Subcutaneous abdominal adipose tissue (tissue), 5 donors: ENCODE data around the gene CMPK1.

Experiments used
- H3K27ac ChIP-seq: one replicate; pipeline ENCODE4 v1.7.0; 2013; ENCODE audit warnings: low read depth, mild to moderate bottlenecking, inconsistent platforms, low read length, moderate library complexity
- H3K27me3 ChIP-seq, 5 donors: one replicate each; pipeline ENCODE4 v1.7.0; 2013; ENCODE audit warnings: low read length in 5 of 5, inconsistent platforms in 1 of 5; ENCODE audit not compliant: control insufficient read depth in 5 of 5, insufficient read depth in 4 of 5
- H3K36me3 ChIP-seq, 5 donors: one replicate each; pipeline ENCODE4 v1.7.0; 2013; ENCODE audit warnings: low read length in 5 of 5; ENCODE audit not compliant: control insufficient read depth in 5 of 5, insufficient read depth in 5 of 5
- H3K4me1 ChIP-seq, 5 donors: one replicate each; pipeline ENCODE4 v1.7.0; 2013; ENCODE audit warnings: low read length in 5 of 5, mild to moderate bottlenecking in 3 of 5, moderate library complexity in 1 of 5; ENCODE audit not compliant: control insufficient read depth in 5 of 5, insufficient read depth in 5 of 5
- H3K4me3 ChIP-seq, 5 donors: one replicate each; pipeline ENCODE4 v1.7.0; 2013; ENCODE audit warnings: low read length in 5 of 5, low read depth in 1 of 5
- H3K9ac ChIP-seq, 5 donors: one replicate each; pipeline ENCODE4 v1.7.0; 2013; ENCODE audit warnings: low read length in 5 of 5, mild to moderate bottlenecking in 4 of 5, moderate library complexity in 3 of 5
- H3K9me3 ChIP-seq, 5 donors: one replicate each; pipeline ENCODE4 v1.7.0; 2013; ENCODE audit warnings: low read length in 5 of 5; ENCODE audit not compliant: control insufficient read depth in 5 of 5
- donor health status: healthy.
- donor health status: healthy.
- donor health status: healthy.
- donor health status: healthy.
- donor health status: healthy.

The CMPK1 gene

GRCh38 chr1:47367651-47368050 lies 34.1 kb downstream of the CMPK1 start:
- no peaks in the 10 kb centered on the region for H3K9me3 ChIP-seq
- H3K36me3 ChIP-seq, result peaks cover 14 to 32% (median 23%) of the 10 kb centered on the region in 5 donors
- H3K27ac ChIP-seq, result no peak overlapping the region
- H3K9ac ChIP-seq, result no peak overlapping the region
- no peaks in the 10 kb centered on the region for H3K27me3 ChIP-seq
- H3K4me1 ChIP-seq, result no peaks in the 10 kb centered on the region
- no peak overlapping the region for H3K4me3 ChIP-seq

DNA sequence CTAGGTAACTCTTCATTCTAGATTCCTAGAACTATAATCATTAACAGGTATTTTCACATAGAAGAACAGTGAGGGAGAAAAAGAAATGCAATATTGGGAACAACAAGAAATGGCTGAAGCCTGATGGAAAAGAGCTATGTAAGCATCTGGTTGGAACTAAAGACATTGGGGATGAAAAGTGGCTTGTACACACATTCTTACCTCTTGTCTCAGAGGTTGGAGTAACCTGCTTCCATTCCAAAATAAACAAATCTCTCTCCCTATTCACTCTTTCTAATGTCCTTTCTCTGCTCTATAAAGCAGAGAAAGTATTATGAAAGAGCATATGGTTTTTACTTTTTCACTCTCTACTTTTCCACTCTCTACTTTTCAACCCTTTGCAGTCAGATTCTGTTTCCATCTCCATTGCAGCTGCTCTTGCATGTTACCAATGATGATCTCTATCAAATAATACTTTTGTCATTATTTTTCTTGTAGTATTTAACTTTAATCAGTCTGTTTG lies 37.5 kb downstream of the CMPK1 start:
- Histone ChIP-seq H3K9me3 (no peaks in the 10 kb centered on the region), H3K36me3 (peaks cover 34 to 61% (median 41%) of the 10 kb centered on the region in 5 donors), H3K4me3 (no peak overlapping the region), H3K9ac (no peak overlapping the region), H3K27ac (no peak overlapping the region), H3K27me3 (no peaks in the 10 kb centered on the region), H3K4me1 (no peaks in the 10 kb centered on the region)

- Histone ChIP-seq H3K27ac (no peak overlapping the region), H3K36me3 (peaks cover 30 to 50% (median 38%) of the 10 kb centered on the region in 5 donors), H3K27me3 (no peaks in the 10 kb centered on the region)
Measured at GRCh38 chr1:47374501-47374900, 40.9 kb downstream of the CMPK1 start.

GRCh38 chr1:47378147-47378546 lies 44.6 kb downstream of the CMPK1 start:
- no peaks in the 10 kb centered on the region for H3K9me3 ChIP-seq
- peaks cover 28 to 40% (median 37%) of the 10 kb centered on the region in 5 donors for H3K36me3 ChIP-seq
- peaks cover 0 to 14% (median 3%) of the 10 kb centered on the region in 5 donors for H3K4me1 ChIP-seq
- no peak overlapping the region for H3K4me3 ChIP-seq
- H3K9ac ChIP-seq, result no peak overlapping the region
- H3K27ac ChIP-seq, result no peak overlapping the region
- no peaks in the 10 kb centered on the region for H3K27me3 ChIP-seq

More at GRCh38 chr1:47374501-47374900, 40.9 kb downstream of the CMPK1 start:
- Histone ChIP-seq H3K9me3 (no peaks in the 10 kb centered on the region), H3K4me3 (no peak overlapping the region), H3K4me1 (peaks cover 0 to 11% (median 2%) of the 10 kb centered on the region in 5 donors), H3K9ac (no peak overlapping the region)

- Histone ChIP-seq H3K4me3 (no peak overlapping the region), H3K4me1 (peaks cover 0 to 14% (median 3%) of the 10 kb centered on the region in 5 donors), H3K27me3 (no peaks in the 10 kb centered on the region), H3K27ac (no peak overlapping the region), H3K36me3 (peaks cover 11 to 30% (median 18%) of the 10 kb centered on the region in 5 donors), H3K9ac (no peak overlapping the region), H3K9me3 (no peaks in the 10 kb centered on the region)
Measured at GRCh38 chr1:47380699-47381098, 47.1 kb downstream of the CMPK1 start.

- Histone ChIP-seq H3K27ac (no peak overlapping the region), H3K36me3 (peaks cover 8 to 26% (median 15%) of the 10 kb centered on the region in 5 donors), H3K27me3 (no peaks in the 10 kb centered on the region), H3K4me3 (no peak overlapping the region), H3K4me1 (peaks cover 0 to 14% (median 3%) of the 10 kb centered on the region in 5 donors), H3K9ac (no peak overlapping the region), H3K9me3 (no peaks in the 10 kb centered on the region)
Measured at GRCh38 chr1:47382399-47382983, 48.9 kb downstream of the CMPK1 start.

- H3K9me3 ChIP-seq, result no peaks in the 10 kb centered on the region
- H3K9ac ChIP-seq, result no peak overlapping the region
- peaks cover 0 to 23% (median 15%) of the 10 kb centered on the region in 5 donors for H3K4me1 ChIP-seq
- no peak overlapping the region for H3K27ac ChIP-seq
- peaks cover 8 to 21% (median 15%) of the 10 kb centered on the region in 5 donors for H3K36me3 ChIP-seq
- no peaks in the 10 kb centered on the region for H3K27me3 ChIP-seq
- H3K4me3 ChIP-seq, result no peak overlapping the region
Measured at GRCh38 chr1:47384083-47384482, 50.5 kb downstream of the CMPK1 start.

GRCh38 chr1:47385020-47385419 lies 51.4 kb downstream of the CMPK1 start:
- peaks cover 8 to 17% (median 15%) of the 10 kb centered on the region in 5 donors for H3K36me3 ChIP-seq
- H3K9me3 ChIP-seq, result no peaks in the 10 kb centered on the region
- no peak overlapping the region for H3K9ac ChIP-seq
- H3K27ac ChIP-seq, result no peak overlapping the region
- H3K4me1 ChIP-seq, result peaks cover 0 to 24% (median 15%) of the 10 kb centered on the region in 5 donors
- H3K27me3 ChIP-seq, result no peaks in the 10 kb centered on the region
- no peak overlapping the region for H3K4me3 ChIP-seq

GRCh38 chr1:47386268-47386667 lies 52.7 kb downstream of the CMPK1 start:
- H3K27me3 ChIP-seq, result no peaks in the 10 kb centered on the region
- H3K36me3 ChIP-seq, result peaks cover 3 to 9% (median 9%) of the 10 kb centered on the region in 5 donors
- H3K27ac ChIP-seq, result no peak overlapping the region
- H3K9me3 ChIP-seq, result no peaks in the 10 kb centered on the region
- no peak overlapping the region for H3K9ac ChIP-seq
- no peak overlapping the region for H3K4me3 ChIP-seq
- H3K4me1 ChIP-seq, result peaks cover 0 to 27% (median 15%) of the 10 kb centered on the region in 5 donors

GRCh38 chr1:47388030-47388890 lies 54.7 kb downstream of the CMPK1 start:
- H3K4me1 ChIP-seq, result peaks cover 0 to 27% (median 15%) of the 10 kb centered on the region in 5 donors
- no peak overlapping the region for H3K27ac ChIP-seq
- no peaks in the 10 kb centered on the region for H3K27me3 ChIP-seq
- H3K4me3 ChIP-seq, result no peak overlapping the region
- H3K9ac ChIP-seq, result peak overlapping the region in 1 of 5 donors; percentile 6
- no peaks in the 10 kb centered on the region for H3K9me3 ChIP-seq
- peaks cover 0 to 3% (median 0%) of the 10 kb centered on the region in 5 donors for H3K36me3 ChIP-seq
